HG02610 (cell line): Measurements from ENCODE around the gene KIF6.
A peak's percentile ranks its signal among the peaks of the same experiment; 100 is the strongest.

Source experiments
- ATAC-seq: cut with Tn5 transposase; IDR thresholded peaks from one replicate; pipeline ENCODE4 v1.9.1; 2021; ENCODE audit warnings: mild to moderate bottlenecking, moderate library complexity; ENCODE audit not compliant: unreplicated experiment

KIF6 gene

DNA sequence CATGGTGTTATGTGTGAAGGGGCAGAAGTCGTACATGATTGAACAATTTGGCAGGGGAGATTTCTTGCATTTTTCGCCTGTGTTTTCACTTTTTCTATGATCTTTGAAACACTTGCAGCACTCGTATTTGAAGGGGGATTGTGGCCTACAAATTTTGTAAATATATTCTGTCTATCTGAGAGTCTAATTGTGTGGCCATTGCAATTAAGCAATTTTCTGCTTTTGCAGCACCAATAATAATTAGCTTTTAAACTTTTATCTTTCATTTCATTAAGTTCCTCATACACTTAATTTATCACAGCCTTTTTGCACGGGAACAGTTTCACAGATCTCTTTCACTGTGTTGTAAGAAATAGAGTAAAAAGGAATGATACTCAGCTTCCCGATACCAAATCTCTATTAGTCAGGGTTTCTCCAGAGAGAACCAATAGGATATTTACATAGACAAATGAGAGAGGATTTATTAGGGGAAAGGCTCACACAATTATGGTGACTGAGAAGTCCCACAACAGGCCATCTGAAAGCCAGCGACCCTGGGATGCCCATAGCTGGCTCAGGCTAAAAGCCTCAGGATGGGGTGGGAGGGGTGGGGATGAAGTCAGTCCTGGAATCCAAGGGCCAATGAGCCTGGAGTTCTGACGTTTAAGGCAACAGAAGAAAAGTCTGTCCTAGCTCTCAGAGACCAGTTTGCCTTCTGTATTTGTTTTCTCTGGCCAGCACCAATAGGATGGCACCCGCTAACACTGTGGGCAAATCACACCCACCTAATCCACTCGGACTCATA lies 58.3 kb downstream of the KIF6 start:
- ATAC-seq: no peak

DNA sequence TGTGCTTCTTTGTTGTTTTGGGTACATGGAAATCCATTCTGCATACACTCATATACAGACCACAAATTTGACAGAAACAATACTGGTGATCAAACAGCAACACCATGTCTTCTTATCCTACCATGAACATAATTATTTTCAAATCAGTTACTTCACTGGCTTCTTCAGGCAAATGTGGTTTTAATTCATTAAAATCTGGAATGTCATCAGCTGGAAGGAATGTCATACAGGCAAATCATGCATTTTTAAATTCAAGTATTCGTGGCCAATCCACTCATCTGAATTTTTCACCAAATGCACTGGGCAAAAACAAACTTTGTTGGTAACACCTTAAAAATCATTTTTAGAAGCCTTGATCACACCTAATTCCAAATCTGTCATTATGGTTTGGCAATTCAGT lies 59.3 kb downstream of the KIF6 start:
- no peak for ATAC-seq

DNA sequence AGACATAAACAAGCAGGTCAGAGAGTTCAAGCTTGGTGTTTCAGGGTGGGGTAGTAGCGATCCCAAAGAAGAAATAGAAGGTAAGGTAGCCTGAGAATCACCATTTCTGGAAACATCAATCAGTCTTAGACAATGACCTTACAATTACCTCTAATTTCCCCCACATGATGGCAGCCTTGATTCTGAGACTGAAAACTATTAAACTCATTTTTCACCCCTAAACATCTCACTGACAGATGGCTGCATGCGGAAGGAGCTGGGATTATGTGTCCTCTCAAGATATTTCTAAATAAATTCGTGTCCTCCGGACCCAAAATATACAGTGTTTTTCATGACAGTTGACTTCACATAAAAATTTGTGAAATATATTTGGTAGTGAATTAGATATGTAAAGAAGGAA lies 61.0 kb downstream of the KIF6 start:
- no peak for ATAC-seq

DNA sequence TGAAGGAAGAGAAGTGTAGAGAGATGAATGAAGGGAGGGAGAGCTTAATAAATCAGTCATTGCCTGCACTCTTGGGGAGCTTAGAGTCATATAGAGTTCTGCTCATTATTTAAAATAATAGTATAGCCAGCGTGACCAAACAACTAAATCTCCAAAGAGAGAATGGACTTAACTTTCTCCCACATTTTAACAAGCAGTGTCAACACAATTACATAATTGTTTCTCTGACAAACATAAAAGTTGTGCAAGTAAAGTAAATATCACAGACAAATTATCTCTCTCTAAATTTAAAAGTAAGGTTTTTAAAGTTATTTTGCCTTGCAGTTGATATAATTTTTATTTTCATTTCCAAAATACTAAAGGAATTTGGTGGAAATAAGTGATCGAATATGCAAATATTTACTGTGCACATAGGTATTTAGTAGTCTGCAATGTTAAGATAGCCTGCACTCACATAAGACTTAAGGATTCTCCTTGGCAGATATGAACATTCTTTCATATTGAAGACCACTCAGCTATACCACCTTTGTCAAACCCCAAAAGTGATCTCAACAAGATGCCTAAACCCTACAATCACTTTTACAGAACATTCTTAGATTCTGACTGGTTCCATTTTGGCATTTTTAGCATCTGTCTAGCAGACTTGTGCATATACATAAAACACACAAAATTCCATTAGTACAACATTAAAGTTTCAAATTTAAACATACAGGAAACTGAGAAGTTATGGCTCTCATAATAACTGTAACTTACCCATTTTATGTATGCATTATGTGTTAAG lies 67.7 kb downstream of the KIF6 start:
- no peak for ATAC-seq

DNA sequence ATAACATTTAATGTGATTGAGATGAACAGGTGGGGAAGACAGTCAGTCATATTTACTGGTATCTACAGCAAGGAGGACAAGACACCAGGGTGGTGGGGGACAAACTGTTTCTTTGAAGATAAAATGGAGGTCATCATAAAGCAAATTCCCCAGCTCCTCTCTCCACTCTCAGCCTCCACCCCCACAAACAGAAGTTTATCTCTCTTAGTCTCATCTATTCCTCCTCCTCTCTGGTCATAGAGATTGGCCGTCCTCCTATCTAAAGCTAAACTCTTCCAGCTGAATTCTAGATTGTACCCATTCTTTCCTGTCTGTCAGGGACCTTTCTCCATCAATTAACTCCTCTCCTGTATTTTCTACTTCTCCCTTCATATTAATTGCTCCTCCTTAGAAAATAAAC lies 71.1 kb downstream of the KIF6 start:
- ATAC-seq: no peak

DNA sequence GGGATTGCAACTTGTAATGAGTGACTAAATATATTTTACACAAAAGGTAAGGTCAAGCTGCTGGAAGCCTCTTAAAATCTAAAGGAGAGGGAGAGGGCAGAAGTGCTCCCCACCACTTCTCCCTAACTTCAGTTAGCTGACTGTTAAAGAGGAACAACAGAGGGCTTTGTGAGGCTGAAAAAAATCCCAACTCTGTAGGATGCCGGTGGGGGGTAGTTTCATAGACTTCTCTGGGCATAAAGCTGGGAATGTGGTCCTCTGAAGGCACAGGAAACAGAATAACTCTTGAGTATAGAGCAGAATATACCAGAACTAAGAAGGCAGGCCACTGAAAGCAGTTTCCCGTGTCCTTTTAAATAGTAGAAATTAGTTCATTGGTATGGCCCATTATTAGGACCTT lies 71.6 kb downstream of the KIF6 start:
- no peak for ATAC-seq

DNA sequence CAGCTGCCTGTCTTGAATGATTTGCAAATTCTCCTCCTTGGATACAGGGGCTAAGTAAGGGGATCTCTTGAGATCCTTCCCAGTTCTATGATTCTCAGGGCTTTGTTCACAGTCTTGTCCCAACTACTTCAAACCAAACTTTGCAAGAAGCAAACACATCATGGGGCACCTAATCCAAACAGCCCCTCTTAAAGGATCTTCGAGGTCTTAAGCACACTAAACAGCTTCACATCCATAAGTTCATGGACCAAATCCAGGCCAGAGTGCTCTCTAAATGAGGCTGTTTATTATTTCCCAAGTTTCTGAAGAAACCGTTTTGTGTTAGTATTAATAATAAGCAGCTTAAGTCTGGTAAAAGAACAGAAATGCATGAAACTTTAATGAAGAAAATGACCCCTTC lies 75.2 kb downstream of the KIF6 start:
- no peak for ATAC-seq

DNA sequence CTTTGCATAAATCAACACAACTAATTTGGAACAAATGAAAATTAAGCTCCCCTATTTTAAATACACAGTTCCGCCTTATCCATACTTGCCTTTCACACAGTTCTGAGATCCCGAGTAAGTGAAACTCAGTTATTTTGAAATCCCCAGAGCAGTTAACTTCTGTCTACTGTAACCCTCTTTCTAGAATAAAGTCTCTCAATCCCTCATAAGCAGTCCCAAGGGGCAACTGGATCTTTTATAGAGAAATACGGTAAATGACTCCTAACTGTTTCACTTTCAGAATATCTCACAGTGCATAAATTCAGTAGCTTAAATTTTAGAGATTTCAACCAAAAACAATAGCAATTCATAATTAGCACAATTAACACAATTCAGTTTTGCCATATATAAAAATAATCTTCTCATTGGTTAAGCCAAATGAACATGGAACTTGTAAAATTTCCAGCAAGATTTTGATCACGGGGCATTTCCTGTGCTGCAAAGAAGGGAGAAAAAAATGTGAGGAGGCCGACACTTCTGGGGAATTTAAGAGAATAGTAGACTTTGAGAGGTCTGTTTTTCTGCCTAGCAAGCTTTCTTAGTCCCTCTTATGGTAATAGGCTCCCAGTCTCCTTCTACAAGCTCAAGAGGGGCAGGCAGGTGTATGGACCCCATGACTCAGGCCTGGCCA lies 78.3 kb downstream of the KIF6 start:
- ATAC-seq: no peak

DNA sequence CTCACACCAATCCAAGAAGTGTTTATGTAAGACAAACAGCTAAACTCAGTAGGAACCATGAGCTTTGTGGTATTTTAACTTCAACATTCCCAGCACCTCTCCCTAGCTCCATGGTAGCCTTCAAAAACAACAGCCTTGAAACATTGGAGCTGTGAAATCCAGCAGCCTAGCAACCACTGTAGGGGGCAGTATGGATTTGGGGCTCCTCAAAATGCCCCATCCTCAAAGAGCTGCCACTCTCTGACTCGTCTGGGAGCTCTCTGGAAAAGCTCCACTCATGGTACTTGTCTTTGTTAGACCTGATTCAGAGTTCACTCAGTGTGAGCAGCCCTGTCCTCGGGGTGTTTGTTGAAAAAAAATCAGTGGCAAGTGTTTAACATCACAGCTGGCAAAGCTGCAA lies 82.9 kb downstream of the KIF6 start:
- no peak for ATAC-seq

DNA sequence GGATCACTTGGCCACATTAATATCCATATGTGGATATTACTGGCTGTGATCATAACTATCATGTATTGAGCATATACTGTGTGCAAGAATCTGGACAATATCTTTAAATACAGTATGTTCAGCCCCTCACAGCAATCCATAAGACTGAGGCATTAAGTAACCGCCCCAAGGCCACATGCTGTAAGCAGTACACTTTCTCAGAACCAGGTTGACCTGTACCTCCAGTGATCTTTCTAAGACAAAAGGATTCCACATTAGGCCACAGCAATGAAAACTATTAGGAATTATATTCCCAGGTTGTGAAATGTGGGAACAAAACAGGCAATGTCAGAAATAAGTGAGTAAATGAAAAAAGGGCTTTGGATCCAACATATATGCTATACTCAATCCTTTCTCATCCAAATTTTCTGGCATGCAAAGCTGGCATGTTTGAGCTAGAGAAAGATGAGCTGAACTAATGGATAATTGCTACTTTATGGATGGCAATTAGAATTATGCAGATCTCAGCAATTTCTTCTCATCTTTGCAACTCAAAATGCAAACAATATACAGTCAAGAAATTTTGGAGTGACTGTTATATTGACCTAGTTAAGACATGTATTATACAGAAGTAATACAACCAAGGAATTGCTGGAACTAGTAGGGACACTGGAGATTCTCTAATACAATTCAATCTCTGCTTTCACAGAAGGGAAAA lies 86.9 kb downstream of the KIF6 start:
- no peak for ATAC-seq

DNA sequence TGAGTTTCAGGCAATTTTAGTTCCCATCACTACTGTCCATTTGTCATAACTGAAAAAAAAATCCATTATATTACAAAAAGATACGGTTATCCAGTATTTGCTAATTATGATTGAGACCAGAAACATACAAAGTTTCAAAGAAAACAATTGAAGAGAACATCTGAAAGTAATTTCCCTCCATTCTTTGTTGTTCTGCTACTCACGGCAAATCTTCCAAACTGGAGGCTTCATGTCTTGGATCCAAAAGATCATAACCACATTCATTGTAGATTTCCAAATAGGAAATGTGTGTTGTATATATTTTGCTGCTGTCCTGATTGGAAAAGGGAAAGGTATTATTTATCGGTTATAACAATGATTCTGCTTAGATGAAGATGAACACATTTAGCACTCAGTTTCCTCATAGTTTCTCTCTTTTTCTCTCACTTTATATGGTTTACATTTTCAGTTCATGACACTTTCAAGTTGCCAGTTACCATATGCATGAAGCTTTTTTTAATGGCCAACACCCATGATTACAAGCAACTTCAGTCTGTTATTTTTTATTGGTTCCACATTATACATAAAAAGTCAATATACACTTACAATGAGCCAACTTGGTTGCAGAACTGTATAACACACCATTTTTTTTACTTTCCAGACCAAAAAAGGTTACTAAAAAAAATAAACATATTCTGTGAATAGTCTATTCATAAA lies 90.4 kb downstream of the KIF6 start:
- ATAC-seq: no peak

DNA sequence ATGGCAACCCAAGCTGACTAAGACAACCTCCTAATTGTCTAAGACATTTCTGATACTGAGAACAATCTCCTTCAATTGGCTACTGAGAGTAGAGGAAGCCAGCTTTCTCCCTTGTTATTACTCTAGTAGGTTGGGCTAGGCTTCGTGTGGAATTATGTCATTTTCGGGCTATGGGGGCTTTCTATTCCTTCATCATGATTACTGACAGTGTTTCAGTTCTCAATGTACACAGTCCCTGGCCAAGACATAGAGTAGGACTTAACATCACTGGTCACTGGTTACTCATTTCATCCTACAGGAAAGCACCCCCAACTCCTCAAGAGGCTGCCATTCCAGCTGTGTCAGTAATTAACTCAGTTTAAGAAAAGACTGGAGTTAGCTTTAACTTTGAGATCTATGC lies 100.0 kb downstream of the KIF6 start:
- ATAC-seq: peak; percentile 45

DNA sequence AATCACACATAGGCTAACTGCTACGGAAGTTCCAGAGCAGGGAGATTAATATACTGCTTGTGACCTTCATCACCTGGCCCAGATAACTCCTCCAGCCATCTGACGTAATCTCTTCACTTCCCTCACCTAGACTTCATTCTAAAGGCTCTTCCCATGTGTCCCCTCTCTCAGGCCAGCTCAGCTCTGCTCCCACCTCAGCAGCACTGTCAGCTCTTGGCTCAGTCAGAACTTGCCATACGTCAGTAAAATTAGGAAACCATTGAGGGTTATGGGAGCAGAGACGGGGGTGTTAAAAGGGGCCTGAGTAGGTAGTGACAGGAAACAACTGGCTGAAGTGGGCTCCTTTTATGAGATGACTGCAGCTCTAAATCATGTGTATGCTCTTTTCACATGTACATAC lies 101.5 kb downstream of the KIF6 start:
- no peak for ATAC-seq

DNA sequence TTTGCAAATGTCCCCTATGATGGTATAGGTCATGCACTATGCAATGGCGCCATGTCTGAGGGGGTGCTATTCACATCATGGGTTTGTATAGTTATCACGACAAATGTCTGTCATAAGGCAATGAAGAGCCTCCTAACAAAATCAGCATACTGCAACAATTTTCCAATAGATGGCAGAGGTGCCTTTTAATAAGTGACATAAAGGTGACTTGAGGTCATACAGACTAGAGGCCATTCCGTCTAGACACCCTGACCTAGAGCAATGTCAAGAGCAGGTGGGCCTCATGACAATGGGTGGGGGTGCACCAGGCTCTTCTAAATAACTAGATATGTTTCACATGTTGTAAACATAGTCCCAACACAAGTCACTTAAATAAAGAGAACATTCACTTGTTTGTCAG lies 107.7 kb downstream of the KIF6 start:
- ATAC-seq: no peak

DNA sequence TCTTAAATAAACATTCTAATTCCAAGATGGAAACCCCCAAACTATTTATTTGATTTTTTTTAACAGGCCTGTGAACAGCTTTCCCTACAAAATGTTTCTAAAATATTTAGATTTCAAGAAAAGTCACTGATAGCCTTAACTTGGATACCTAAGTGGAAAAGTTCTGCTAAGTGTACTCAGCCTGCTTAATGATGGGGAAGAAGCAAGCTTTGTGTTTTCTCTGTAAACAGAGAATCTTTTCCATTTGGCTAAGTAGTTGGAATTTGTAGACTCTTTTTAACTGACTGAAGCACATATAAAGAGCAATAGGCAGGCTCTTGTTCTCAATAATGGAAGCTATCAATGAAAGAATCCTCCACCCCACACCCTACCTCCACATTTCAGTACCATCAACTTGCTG lies 108.2 kb downstream of the KIF6 start:
- ATAC-seq: no peak

DNA sequence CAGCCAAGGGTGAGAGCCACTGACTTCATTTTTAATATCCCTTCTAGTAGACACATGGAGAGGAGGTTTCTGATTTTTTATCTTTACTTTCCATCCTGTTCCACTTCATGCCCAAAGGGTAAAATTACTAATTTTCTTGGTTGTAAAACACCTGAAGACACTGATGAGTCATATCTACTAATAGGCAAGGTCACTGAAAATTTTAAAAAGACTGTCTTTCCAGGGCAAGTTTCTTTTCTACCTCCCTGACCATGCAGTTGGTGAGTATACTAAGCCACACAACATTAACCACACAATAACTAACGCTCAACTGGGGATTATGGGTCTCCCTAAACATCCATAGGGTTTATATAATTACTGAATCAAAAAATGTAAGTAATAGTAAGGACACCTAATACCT lies 109.6 kb downstream of the KIF6 start:
- ATAC-seq: no peak

DNA sequence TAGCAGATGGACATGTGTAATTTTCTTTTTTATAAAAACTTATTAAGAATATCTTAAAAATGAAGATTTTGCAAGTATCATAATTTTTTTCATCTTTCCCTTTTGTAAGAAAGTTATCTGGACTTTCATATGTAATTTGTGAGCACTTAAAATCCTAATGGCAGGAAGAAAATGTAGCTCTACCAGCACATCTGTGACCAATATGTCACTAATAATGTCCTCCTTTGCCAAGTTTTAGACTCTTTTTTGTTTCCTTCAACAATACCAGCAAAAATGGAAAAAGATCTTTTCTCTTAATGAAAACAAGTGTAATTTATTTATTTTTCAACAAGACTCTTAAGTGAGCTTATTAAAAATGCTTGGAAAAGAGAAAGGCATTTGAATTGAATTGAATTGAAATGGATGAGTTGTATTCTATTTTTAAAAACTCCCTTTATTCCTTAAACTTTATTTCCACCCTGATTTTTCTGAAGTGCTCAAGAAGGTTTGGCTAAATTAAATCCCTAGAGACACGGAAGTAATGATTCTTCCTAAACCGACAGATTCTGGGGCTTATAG lies 110.7 kb downstream of the KIF6 start:
- no peak for ATAC-seq

DNA sequence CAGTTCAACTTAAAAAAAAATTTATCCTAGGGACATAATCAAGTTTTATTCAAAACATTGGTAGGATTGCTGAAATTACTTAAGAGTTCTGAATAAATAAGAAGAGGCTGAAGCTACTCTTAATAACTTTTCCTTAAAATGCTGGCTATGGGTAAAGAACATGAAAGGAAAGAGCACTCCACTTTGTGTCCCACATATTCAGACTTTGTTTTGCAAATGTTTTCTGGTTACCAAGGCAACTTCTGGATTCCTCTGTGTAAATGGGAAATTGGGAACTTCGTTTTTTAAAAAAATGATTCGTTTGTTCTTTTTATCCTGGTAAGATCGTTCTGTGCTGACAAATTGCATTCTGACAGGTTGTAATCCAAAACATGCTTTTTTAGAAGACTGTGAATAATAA lies 115.0 kb downstream of the KIF6 start:
- no peak for ATAC-seq

DNA sequence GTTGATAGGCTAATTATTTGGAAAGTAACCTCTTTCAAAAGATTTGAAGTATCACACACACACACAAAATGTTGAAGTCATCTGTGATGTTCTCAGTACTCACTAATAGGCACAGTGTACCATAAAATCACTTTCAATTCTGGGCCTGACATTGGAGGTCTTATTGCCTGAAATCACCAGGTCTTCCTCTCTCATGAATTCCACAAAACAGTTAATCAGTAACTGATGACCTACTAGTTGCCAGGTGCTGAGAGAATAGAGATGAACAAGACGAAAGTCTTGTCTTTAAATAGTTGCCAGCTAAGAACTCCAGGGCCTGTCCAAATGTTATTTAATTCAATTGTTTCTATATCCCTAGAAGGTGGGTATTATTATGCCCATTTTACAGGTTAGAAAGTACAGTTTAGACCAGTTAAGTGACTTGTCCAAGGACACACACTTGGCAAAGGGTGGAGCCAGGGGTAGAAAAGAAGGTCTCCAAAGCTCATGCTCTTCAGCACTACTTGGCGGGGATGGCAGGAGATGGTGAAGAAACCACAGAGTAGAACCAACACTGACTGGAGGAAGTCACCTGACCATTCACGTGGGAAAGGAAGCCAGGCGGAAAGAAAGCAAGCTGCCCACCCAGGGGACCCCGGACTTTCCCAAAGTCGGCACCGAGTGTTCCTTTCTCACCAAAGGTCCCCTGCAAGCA lies 116.4 kb downstream of the KIF6 start:
- no peak for ATAC-seq
